ENCODE data around the gene RHBDF1. TPM values are rescaled to one million over a fixed set of nuclear protein-coding genes. Genes with fewer than 3 reads are reported as not detected.
A peak's percentile ranks its signal among the peaks of the same experiment; 100 is the strongest.

RHBDF1 gene
- total RNA-seq, 1 donor = 66.8 TPM

DNA sequence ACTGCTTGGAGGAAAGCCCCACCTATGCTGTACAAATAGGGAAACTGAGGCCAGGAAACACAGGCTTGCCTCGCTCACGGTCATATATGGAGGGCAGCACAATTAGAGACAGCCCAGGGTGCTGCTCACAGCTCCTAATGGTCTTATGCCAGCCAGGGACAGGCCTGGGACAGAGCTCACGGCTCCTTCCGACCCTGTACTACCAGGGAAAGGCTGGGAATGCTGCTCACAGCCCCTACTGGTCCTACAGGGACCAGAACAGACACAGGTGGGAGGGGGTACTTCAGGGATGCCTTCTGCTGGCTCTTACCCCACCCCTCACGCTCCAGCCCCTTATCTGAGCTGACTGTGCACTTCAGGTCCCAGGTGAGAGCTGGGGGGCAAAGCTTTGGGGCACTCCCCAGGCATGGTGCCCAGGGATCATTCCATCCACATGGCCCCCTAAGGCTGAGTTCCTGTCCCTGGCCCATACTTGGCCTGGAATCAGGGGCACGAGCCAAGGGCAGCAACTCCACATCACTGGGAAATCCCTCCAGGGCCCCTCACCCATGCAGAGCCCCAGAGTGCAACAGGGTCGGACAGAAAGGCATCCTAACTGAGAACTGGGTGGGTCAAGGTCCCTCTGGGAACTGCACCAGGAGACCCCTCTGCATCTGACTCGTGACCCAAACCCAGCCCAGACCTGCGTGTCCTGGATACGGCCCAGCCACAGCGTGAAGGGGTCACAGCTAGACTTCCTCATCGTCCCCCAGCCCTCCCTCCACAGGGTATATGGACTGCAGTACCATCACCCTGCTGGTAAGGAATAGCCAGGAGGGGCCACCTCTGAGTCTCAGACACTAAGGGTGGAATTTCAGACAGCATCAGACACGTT is 5.9 kb downstream of the RHBDF1 start:
- TF ChIP-seq, protein P1, sequence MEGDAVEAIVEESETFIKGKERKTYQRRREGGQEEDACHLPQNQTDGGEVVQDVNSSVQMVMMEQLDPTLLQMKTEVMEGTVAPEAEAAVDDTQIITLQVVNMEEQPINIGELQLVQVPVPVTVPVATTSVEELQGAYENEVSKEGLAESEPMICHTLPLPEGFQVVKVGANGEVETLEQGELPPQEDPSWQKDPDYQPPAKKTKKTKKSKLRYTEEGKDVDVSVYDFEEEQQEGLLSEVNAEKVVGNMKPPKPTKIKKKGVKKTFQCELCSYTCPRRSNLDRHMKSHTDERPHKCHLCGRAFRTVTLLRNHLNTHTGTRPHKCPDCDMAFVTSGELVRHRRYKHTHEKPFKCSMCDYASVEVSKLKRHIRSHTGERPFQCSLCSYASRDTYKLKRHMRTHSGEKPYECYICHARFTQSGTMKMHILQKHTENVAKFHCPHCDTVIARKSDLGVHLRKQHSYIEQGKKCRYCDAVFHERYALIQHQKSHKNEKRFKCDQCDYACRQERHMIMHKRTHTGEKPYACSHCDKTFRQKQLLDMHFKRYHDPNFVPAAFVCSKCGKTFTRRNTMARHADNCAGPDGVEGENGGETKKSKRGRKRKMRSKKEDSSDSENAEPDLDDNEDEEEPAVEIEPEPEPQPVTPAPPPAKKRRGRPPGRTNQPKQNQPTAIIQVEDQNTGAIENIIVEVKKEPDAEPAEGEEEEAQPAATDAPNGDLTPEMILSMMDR (IDR thresholded peaks at IDR 0.05; ENCODE audit: insufficient read depth, low read length) = no peak
- DNase-seq (ENCODE audit: low read depth) = no peak
- no peak overlapping the region for H3K4me3 ChIP-seq (ENCODE audit: low read depth, low read length)

DNA sequence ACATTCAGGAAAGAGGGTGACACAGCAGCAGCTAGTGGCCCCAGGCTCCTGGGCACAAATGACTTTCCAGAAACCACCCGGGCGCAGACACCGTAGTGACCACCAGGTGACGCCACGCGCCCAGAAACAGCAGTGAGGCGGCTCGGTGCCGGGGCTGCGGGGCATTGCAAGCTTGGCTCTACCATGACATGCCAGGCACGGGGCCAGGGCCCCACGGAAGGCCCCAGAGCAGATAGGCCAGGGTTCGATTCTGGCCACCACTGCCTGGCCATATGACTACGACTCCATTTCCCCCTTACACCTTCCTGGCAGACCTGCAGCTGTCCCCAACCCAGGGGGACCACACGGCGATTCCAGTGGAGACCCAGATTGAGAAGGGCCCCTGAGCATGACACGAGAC is 6.7 kb downstream of the RHBDF1 start:
- TF ChIP-seq, protein P1 (IDR thresholded peaks at IDR 0.05; ENCODE audit: insufficient read depth, low read length) = peak; percentile 96
- no peak overlapping the region for H3K4me3 ChIP-seq (ENCODE audit: low read depth, low read length)
- peak; percentile 75 for DNase-seq (ENCODE audit: low read depth)

DNA sequence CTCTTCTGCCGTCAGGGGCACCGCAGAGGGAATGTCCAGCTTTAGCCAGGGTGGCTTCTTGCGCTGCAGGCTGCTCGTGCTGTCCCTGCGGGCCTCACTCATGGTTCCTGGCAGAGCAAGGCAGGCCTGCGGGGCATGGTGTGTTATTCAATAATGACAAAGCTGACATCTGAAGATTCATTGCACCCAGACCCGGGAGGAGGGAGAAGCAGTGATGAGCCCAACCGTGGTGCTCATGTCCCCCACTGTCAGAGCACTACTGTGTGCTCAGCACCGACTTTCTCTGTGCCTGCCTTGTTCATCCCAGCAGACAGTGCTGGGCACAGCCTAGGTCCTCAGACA is 7.5 kb downstream of the RHBDF1 start:
- TF ChIP-seq, protein P1 (IDR thresholded peaks at IDR 0.05; ENCODE audit: insufficient read depth, low read length) = no peak
- no peak overlapping the region for H3K4me3 ChIP-seq (ENCODE audit: low read depth, low read length)
- no peak for DNase-seq (ENCODE audit: low read depth)

DNA sequence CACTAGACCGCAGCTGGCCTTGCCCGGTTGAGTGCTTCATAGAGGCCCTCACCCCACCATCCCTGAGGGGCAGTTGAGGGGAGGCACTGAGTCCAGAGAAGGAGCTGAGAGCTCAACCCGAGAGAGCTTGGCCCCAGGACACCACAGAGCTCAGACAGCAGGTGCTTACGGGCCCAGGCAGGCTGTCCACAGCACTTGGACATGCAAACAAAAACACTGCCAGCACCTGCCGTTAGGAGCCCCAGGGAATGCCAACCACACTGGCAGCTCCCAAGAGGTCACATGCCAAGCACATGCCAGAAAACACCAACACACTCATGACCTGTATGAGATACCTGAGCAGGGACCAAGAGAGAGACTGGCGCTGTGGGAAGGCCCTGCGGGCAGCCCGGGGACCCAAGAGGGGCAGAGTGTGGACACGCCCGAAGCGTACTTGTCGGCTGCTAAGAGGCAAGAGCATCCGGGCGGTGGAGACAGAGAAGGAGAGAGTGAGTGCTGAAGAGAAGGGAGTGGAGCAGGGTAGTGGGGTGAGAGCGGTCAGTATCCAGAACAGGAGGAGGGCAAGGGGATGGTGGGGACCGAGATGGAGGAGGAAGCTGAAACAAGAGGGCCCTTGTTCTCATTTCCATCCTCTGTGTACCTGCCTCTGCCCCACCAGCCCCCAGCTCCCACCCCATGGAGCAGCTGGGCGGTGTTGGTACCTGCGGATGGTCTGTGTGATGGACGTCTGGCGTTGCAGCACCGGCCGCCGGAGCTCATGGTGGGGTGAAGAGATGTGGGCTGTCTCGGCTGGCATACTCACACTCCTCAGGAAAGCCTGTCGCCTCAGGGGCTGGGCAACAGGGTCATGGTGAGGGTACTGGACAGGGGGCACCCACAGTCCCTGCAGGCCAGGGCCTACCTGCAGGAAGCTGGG is 8.2 kb downstream of the RHBDF1 start:
- H3K4me3 ChIP-seq (ENCODE audit: low read depth, low read length) = no peak overlapping the region
- TF ChIP-seq, protein P1 (IDR thresholded peaks at IDR 0.05; ENCODE audit: insufficient read depth, low read length) = no peak
- no peak for DNase-seq (ENCODE audit: low read depth)

DNA sequence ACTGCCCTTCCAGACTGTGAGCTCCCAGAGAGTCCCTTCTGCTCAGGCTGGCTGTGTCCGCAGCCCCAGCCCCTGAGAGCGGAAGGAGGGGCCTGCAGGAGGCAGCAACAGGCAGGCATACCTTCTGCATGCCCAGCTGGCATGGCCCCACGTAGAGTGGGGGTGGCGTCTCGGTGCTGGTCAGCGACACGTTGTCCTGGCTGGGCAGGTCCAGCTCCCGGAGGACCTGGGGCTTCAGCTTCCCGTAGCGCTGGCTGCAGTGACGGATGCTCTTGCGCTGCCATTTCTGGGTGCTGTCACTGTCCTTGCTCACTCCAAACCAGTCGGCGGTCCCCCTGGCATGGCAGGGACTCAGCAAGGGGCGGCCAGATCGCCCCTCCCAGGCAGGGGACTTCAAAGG is 9.0 kb downstream of the RHBDF1 start:
- no peak overlapping the region for H3K4me3 ChIP-seq (ENCODE audit: low read depth, low read length)
- DNase-seq (ENCODE audit: low read depth) = no peak
- TF ChIP-seq, protein P1 (IDR thresholded peaks at IDR 0.05; ENCODE audit: insufficient read depth, low read length) = no peak

DNA sequence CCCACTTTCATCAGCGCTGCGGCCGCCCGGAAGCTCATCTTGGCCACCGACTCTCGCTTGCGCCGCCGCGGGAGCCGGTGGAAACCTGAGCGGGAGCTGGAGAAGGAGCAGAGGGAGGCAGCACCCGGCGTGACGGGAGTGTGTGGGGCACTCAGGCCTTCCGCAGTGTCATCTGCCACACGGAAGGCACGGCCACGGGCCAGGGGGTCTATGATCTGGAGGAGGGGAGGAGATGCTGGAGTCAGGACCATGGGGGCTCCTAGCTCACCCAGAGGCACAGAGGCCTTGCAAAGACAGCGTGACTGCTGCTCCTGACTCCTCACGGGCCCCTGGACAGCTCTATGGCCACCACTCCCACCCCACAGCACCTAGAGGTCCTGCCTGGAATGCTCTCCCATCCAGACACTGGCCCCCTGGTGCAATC is 9.5 kb downstream of the RHBDF1 start:
- DNase-seq (ENCODE audit: low read depth) = no peak

More for the DNA sequence above, 9.5 kb downstream of the RHBDF1 start:
- no peak overlapping the region for H3K4me3 ChIP-seq (ENCODE audit: low read depth, low read length)
- TF ChIP-seq, protein P1 (IDR thresholded peaks at IDR 0.05; ENCODE audit: insufficient read depth, low read length) = no peak

Measured in fibroblast of the aortic adventitia (primary cell).